Muscle layer of colon (tissue), 2 donors: ENCODE measurements around the gene ALDH1A3.

Experiments
- H3K27ac ChIP-seq: one replicate; pipeline ENCODE4 v1.7.0; 2013; ENCODE audit warnings: low read depth, mild to moderate bottlenecking, low read length, moderate library complexity
- H3K27me3 ChIP-seq, 2 donors: one replicate each; pipeline ENCODE4 v1.7.0; 2013; ENCODE audit warnings: low read length in 2 of 2, mild to moderate bottlenecking in 2 of 2; ENCODE audit not compliant: insufficient read depth in 2 of 2, control insufficient read depth in 1 of 2
- H3K36me3 ChIP-seq: one replicate; pipeline ENCODE4 v1.7.0; 2013; ENCODE audit warnings: mild to moderate bottlenecking, low read length; ENCODE audit not compliant: insufficient read depth
- H3K4me1 ChIP-seq: one replicate; pipeline ENCODE4 v1.7.0; 2013; ENCODE audit warnings: mild to moderate bottlenecking, low read length; ENCODE audit not compliant: insufficient read depth
- H3K4me3 ChIP-seq, 2 donors: one replicate each; pipeline ENCODE4 v1.7.0; 2013; ENCODE audit warnings: low read length in 2 of 2, low read depth in 1 of 2, mild to moderate bottlenecking in 1 of 2, moderate library complexity in 1 of 2
- H3K9ac ChIP-seq: one replicate; pipeline ENCODE4 v1.7.0; 2013; ENCODE audit warnings: low read length
- H3K9me3 ChIP-seq: one replicate; pipeline ENCODE4 v1.7.0; 2013; ENCODE audit warnings: mild to moderate bottlenecking, low read length
- donor health status: abdominal sarcoma.
- donor health status: Adenocarcinoma of cecum.

The ALDH1A3 gene

DNA sequence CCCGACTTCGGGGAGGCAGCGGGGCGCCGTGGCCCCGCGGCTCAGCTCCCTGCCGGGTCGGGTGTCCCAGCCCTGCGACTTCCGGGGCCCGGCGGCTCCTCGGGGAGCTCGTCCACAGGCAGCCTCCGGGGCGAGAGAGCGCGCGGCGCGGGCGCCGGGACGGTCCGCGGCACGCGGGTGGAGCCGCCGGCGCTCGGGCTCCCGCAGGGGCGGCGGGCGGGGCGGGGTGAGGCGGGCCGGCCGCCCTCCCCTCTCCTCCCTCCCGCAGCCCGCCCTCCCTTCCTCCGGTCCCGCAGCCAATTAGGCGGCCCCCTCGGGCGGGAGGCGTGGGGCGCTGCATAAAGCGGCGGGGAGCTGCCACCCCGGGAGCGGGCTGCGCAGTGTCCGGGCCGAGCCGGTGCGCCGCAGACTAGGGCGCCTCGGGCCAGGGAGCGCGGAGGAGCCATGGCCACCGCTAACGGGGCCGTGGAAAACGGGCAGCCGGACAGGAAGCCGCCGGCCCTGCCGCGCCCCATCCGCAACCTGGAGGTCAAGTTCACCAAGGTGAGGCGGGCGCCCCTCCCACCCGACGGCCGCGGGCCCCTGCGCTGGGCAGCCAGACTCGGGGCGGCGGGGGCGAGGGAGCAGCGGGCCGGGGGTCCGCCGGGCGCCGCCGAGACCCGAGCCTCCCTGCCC lies at the start of gene ALDH1A3:
Gene ALDH1A3, plus strand, starts transcription at position 368 of the 675 bp plus-strand sequence. Its CDS starts 77 bp downstream, at position 445.
- Histone ChIP-seq H3K9ac (no peak within 1 kb of the TSS), H3K27ac (no peak within 1 kb of the TSS), H3K9me3 (no peaks in the 10 kb centered on the region), H3K36me3 (no peaks in the 10 kb centered on the region), H3K4me3 (peak within 1 kb of the TSS; percentile 37 to 45), H3K27me3 (peaks cover 8 to 9% of the 10 kb centered on the region in 2 donors), H3K4me1 (no peaks in the 10 kb centered on the region)

DNA sequence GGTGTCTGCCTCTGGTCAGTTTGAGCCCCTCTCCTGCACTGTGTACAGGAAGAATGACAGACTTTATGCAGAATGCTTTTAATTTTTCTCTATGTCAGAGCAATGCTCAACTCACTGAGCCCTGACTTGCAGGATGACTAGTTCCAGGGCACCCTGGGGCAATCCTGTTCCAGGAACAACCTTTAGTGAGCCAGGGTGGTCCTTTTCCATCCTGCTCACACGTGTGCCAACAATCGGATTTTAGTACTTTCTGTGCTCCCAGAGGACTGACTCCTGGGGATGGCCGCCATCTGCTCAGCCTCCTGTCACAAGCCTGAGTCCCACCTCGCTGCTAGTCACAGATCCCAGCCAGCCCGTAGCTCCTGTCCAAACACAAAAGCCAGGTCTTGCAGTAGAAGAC lies 48.2 kb upstream of the ALDH1A3 start:
- H3K4me3 ChIP-seq = no peak overlapping the region
- H3K9me3 ChIP-seq = no peaks in the 10 kb centered on the region
- H3K27me3 ChIP-seq = no peaks in the 10 kb centered on the region
- no peak overlapping the region for H3K27ac ChIP-seq
- no peak overlapping the region for H3K9ac ChIP-seq
- no peaks in the 10 kb centered on the region for H3K36me3 ChIP-seq
- H3K4me1 ChIP-seq = no peaks in the 10 kb centered on the region

GRCh38 chr15:100832149-100832942 lies 47.3 kb upstream of the ALDH1A3 start:
- no peaks in the 10 kb centered on the region for H3K27me3 ChIP-seq
- no peak overlapping the region for H3K27ac ChIP-seq
- H3K4me1 ChIP-seq = no peaks in the 10 kb centered on the region
- H3K4me3 ChIP-seq = no peak overlapping the region
- no peaks in the 10 kb centered on the region for H3K9me3 ChIP-seq
- H3K9ac ChIP-seq = no peak overlapping the region
- no peaks in the 10 kb centered on the region for H3K36me3 ChIP-seq

GRCh38 chr15:100833417-100834389 lies 45.9 kb upstream of the ALDH1A3 start:
- Histone ChIP-seq H3K4me3 (no peak overlapping the region), H3K4me1 (no peaks in the 10 kb centered on the region), H3K9me3 (no peaks in the 10 kb centered on the region), H3K36me3 (no peaks in the 10 kb centered on the region), H3K9ac (no peak overlapping the region), H3K27ac (no peak overlapping the region), H3K27me3 (no peaks in the 10 kb centered on the region)

GRCh38 chr15:100834731-100835130 lies 44.9 kb upstream of the ALDH1A3 start:
- Histone ChIP-seq H3K9ac (no peak overlapping the region), H3K36me3 (no peaks in the 10 kb centered on the region), H3K27ac (no peak overlapping the region), H3K27me3 (no peaks in the 10 kb centered on the region), H3K4me3 (no peak overlapping the region), H3K9me3 (no peaks in the 10 kb centered on the region), H3K4me1 (no peaks in the 10 kb centered on the region)

DNA sequence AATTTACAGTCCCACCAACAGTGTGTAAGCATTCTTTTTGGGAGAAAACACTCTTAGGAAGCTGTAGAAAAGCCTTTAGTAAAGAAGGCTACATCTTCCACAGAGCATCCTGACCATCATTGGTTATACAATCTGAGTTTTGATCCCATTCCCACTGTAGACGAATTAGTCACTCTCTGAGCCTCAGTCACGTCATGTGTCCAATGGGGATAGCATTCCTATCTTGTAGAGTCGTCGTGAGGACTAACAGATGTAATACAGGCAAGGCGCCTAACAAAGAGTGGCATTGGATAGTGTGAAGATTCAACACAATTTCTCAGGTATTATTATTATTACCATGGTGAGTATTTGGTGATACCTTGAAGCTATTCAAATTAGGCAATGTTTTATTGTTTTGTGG lies 44.0 kb upstream of the ALDH1A3 start:
- no peaks in the 10 kb centered on the region for H3K27me3 ChIP-seq
- H3K4me1 ChIP-seq = no peaks in the 10 kb centered on the region
- H3K4me3 ChIP-seq = no peak overlapping the region
- no peak overlapping the region for H3K9ac ChIP-seq
- no peaks in the 10 kb centered on the region for H3K9me3 ChIP-seq
- H3K27ac ChIP-seq = no peak overlapping the region
- no peaks in the 10 kb centered on the region for H3K36me3 ChIP-seq

GRCh38 chr15:100836501-100836900 lies 43.1 kb upstream of the ALDH1A3 start:
- no peak overlapping the region for H3K9ac ChIP-seq
- no peak overlapping the region for H3K4me3 ChIP-seq
- no peaks in the 10 kb centered on the region for H3K4me1 ChIP-seq
- H3K27me3 ChIP-seq = no peaks in the 10 kb centered on the region
- no peaks in the 10 kb centered on the region for H3K9me3 ChIP-seq
- H3K27ac ChIP-seq = no peak overlapping the region
- no peaks in the 10 kb centered on the region for H3K36me3 ChIP-seq

- Histone ChIP-seq H3K27ac (no peak overlapping the region), H3K27me3 (no peaks in the 10 kb centered on the region), H3K4me1 (no peaks in the 10 kb centered on the region), H3K4me3 (no peak overlapping the region), H3K9me3 (no peaks in the 10 kb centered on the region), H3K9ac (no peak overlapping the region), H3K36me3 (no peaks in the 10 kb centered on the region)
Observed at GRCh38 chr15:100841426-100841825, 38.2 kb upstream of the ALDH1A3 start.

DNA sequence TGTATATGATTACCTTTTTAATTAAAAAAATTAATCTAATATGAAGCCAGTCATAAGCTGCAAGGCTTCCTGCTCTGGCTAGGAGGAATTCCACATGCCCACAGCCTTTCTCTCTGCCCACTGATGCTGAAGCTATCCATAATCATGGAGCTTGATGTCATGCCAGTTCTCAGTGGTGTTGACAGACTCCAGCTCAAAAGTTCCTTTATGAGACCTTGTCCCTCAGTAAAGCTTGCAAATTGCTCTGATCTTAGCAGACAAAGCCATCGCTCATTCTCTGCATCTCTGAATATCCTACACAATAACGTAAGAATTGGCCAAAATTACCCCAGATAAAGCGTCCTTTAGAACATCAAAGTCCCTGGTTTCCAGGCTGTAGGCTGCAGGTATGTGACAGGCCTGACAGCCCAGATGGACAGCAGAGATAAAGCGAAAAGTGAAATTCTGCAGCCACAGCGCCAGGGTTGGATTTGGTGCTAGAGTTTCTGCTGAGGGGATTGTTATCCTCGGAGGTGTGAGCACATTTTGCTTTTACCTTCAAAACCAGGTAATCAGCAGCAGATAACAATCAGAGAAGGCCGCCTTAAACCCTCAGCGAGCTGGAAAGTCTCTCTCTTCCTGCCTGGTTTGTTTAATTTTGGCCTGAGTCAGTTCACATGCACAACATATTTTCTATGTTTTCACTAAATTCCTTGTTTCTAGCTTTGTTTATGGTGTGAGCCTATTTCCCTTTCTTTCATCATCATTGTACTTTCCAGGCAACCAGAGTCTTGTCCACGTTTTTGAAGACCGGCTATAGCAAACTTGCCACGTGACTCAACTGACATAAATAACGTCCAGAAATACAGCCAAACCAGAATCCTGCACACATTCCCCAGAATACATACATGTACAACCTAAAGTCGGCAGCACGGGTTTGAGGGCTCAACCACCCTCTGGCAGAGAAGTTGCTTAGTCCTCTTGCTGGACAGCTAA lies 36.6 kb upstream of the ALDH1A3 start:
- Histone ChIP-seq H3K27me3 (no peaks in the 10 kb centered on the region), H3K4me3 (no peak overlapping the region), H3K4me1 (no peaks in the 10 kb centered on the region), H3K9me3 (no peaks in the 10 kb centered on the region), H3K36me3 (no peaks in the 10 kb centered on the region), H3K27ac (no peak overlapping the region), H3K9ac (no peak overlapping the region)

GRCh38 chr15:100844167-100844566 lies 35.5 kb upstream of the ALDH1A3 start:
- no peaks in the 10 kb centered on the region for H3K27me3 ChIP-seq
- H3K36me3 ChIP-seq = no peaks in the 10 kb centered on the region
- no peak overlapping the region for H3K4me3 ChIP-seq
- no peaks in the 10 kb centered on the region for H3K4me1 ChIP-seq
- no peak overlapping the region for H3K27ac ChIP-seq
- no peak overlapping the region for H3K9ac ChIP-seq
- H3K9me3 ChIP-seq = no peaks in the 10 kb centered on the region
